ENCODE measurements around the gene CHMP4B. TPM values are rescaled to one million over a fixed set of nuclear protein-coding genes. Genes with fewer than 3 reads are reported as not detected.

CHMP4B gene, protein sequence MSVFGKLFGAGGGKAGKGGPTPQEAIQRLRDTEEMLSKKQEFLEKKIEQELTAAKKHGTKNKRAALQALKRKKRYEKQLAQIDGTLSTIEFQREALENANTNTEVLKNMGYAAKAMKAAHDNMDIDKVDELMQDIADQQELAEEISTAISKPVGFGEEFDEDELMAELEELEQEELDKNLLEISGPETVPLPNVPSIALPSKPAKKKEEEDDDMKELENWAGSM
- total RNA-seq: 41.3 TPM

DNA sequence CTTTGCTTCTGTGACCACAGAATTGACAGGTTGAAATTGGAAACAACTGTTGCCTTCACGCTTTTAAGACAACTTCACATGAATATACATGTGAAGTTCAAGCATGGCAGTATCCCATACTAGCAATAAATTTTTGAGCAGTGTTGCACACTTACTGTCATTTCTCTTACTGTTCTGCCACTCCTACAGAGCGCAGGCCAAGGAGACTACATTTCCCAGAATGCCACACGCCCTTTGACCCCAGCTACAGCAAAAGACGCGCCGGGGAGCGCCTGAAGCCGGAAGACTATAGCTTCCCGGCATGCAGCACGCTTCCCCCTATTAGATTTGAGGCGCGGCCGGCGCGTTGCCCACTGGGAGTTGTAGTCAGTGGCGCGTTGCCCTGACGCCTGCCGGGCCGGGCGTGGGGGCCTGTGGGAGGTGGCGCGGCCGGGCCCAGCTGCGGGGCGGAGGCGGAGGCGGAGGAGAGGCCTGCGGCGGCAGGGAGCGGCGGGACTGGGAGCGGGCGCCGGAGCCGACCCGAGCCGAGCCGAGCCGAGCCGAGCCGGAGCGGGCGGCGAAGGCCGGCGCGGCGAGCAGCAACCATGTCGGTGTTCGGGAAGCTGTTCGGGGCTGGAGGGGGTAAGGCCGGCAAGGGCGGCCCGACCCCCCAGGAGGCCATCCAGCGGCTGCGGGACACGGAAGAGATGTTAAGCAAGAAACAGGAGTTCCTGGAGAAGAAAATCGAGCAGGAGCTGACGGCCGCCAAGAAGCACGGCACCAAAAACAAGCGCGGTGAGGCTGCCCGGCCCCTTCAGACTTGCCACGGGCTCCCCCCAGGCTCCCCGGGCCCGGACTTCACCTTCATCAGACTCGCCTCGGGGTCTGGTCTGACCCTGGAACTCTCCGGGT is at the start of gene CHMP4B:
Gene CHMP4B, plus strand, starts transcription at position 464 of the 891 bp plus-strand sequence. Its CDS starts 121 bp downstream, at position 585.

Other genes with a start within 250 kb of the CHMP4B start
- not detected for gene C20orf144, start 149.0 kb upstream of the CHMP4B start, total RNA-seq
- 0.70 TPM for gene ACTL10, start 144.4 kb upstream of the CHMP4B start, total RNA-seq
- gene NECAB3, start 136.9 kb upstream of the CHMP4B start, total RNA-seq: 30.3 TPM
- gene E2F1, start 125.0 kb upstream of the CHMP4B start, total RNA-seq: 6.0 TPM
- 12.7 TPM for gene PXMP4, start 91.0 kb upstream of the CHMP4B start, total RNA-seq
- gene ZNF341, start 79.4 kb upstream of the CHMP4B start, total RNA-seq: 3.1 TPM
- gene RALY, start 182.6 kb downstream of the CHMP4B start, total RNA-seq: 114 TPM